A673 (cell line): Measurements from ENCODE around the gene PAXX.

Experiments
- EZH2 ChIP-seq: fragments of 200-600 bp; sonication (generic); IDR thresholded peaks from 2 replicates; pipeline ENCODE4 v1.6.1; 2017; ENCODE audit warnings: borderline replicate concordance, low read depth, mild to moderate bottlenecking, mixed read lengths, antibody characterized with exemption, low read length; ENCODE audit not compliant: poor library complexity, severe bottlenecking
- TF ChIP-seq, protein P1 (sequence below): fragments of 300-800, 200-600 bp; sonication (generic); conservative IDR thresholded peaks from 2 replicates; pipeline ENCODE4 v1.5.1; 2017; ENCODE audit warnings: low read depth, mild to moderate bottlenecking, antibody characterized with exemption, low read length, moderate library complexity, mixed read lengths

DNA sequence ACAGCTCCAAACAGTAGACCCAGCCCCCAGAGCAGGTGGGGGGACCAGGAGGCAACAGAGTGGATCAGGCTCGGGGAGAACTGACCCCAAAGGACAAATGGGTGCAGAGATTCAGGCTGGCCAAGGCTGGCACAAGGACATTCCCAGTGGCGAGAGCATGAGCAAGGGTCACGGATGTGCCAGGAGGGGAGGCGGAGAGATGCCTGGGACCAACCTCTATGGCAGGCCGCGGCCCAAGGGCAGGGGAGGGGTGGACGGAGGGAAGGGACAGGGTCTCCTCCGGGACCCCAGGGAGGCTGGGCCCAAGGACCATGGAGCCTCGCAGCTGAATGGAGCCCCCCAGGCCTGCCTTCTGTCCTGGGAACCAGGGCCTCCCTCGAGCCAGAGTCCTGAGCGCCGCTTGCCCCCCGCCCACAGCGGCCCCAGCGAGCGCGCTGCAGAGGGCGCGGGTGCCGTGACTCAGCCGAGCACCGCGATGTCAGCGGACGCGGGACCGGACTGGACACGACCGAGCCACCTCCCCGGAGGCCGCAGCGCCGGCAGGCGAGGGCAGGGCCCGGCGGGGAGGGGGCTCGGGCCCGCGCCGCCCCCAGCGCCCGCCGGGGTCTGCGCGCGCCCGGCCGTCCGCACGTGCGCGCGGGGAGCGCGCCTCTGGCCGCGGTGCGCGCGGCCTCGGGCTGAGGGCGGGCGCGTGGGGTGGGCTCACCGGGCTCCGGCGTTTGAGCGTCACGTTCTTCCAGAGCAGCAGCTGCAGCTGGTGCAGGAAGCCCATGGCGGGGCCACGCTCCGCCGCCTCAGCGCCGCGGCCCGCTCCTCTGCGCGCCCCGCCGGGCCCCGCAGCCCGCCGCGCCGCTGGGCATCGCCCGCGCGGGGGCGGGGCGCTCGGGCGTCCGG is 35.4 kb downstream of the PAXX start, which contains the start of gene ABCA2:
- TF ChIP-seq EZH2: no peak
- TF ChIP-seq, protein P1, sequence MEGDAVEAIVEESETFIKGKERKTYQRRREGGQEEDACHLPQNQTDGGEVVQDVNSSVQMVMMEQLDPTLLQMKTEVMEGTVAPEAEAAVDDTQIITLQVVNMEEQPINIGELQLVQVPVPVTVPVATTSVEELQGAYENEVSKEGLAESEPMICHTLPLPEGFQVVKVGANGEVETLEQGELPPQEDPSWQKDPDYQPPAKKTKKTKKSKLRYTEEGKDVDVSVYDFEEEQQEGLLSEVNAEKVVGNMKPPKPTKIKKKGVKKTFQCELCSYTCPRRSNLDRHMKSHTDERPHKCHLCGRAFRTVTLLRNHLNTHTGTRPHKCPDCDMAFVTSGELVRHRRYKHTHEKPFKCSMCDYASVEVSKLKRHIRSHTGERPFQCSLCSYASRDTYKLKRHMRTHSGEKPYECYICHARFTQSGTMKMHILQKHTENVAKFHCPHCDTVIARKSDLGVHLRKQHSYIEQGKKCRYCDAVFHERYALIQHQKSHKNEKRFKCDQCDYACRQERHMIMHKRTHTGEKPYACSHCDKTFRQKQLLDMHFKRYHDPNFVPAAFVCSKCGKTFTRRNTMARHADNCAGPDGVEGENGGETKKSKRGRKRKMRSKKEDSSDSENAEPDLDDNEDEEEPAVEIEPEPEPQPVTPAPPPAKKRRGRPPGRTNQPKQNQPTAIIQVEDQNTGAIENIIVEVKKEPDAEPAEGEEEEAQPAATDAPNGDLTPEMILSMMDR: no peak
